HTR-8/SVneo (cell line): ENCODE results near the gene CCDC117.
A peak's percentile ranks its signal among the peaks of the same experiment; 100 is the strongest.
"Not testable (repeated sequence)": the region's sequence is repeated elsewhere in the genome, so short reads cannot be mapped to it uniquely, and the experiment has no call there.

Experiments used
- DNase-seq: peaks from one replicate; pipeline ENCODE4 v3.0.0; 2011; ENCODE audit warnings: low spot score, mixed read lengths; ENCODE audit not compliant: insufficient read length
- FAIRE-seq: peaks from 2 replicates; lab custom pipeline; 2011; peaks lifted over from hg19 to GRCh38; lab: Jason Lieb, UNC

Gene CCDC117, protein sequence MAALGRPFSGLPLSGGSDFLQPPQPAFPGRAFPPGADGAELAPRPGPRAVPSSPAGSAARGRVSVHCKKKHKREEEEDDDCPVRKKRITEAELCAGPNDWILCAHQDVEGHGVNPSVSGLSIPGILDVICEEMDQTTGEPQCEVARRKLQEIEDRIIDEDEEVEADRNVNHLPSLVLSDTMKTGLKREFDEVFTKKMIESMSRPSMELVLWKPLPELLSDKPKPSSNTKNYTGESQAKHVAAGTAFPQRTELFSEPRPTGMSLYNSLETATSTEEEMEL

GRCh38 chr22:28772633-28773460 is at the start of gene CCDC117:
Gene CCDC117 (plus strand): TSS chr22:28772695. CDS start chr22:28772850, 155 bp downstream.
- FAIRE-seq = peak; percentile 20
- DNase-seq = peak; percentile 92

- DNase-seq (no peak), FAIRE-seq (no peak)
Observed at GRCh38 chr22:28728002-28728401, 44.5 kb upstream of the CCDC117 start.

DNA sequence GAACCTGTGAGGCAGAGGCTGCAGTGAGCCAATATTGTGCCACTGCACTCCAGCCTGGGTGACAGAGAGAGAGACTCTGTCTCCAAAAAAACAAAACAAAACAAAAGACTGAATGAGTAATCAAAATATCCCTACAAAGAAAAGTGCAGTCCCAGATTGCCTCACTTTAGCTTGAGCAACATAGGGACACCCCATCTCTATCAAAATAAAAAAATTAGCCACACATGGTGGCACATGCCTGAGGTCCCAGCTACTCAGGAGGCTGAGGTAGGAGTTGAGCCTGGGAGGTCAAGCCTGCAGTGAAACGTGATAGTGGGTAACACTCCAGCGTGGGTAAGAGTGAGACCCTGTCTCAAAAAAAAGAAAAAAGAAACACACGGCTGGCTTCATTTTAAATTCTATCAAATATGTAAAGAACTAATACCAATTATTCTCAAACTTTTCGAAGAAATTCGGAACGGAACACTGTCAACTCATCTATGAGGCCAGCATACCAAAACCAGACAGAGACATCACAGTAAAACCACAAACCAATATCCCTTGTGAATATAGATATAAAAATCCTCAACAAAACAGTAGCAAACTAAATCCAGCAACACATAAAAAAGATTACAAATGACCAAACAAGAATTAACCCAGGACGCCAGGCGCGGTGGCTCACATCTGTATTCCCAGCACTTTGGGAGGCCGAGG is 43.7 kb upstream of the CCDC117 start:
- no peak for DNase-seq
- FAIRE-seq = no peak

- DNase-seq = no peak
- FAIRE-seq = no peak
Observed at GRCh38 chr22:28730179-28730578, 42.3 kb upstream of the CCDC117 start.

DNA sequence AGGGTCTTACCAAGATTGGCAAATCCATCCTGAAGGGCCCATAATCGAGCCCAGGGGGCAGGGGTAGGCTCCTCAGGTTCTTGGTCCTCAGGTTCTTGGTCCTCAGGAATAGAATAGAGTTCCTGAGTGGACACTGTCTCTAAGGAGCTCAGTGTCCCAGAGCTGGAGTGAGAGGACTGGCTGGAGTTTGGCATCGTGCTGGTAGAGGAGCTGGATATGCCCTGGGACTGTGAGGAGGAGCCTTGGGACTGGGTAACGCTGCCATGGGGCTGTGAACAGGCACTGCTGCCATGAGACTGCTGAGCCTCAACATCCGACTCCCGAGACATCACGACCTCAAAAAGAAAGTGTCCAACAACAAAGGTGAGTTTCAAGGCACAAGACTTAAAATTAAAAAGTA is 38.1 kb upstream of the CCDC117 start:
- FAIRE-seq (no peak), DNase-seq (no peak)

DNA sequence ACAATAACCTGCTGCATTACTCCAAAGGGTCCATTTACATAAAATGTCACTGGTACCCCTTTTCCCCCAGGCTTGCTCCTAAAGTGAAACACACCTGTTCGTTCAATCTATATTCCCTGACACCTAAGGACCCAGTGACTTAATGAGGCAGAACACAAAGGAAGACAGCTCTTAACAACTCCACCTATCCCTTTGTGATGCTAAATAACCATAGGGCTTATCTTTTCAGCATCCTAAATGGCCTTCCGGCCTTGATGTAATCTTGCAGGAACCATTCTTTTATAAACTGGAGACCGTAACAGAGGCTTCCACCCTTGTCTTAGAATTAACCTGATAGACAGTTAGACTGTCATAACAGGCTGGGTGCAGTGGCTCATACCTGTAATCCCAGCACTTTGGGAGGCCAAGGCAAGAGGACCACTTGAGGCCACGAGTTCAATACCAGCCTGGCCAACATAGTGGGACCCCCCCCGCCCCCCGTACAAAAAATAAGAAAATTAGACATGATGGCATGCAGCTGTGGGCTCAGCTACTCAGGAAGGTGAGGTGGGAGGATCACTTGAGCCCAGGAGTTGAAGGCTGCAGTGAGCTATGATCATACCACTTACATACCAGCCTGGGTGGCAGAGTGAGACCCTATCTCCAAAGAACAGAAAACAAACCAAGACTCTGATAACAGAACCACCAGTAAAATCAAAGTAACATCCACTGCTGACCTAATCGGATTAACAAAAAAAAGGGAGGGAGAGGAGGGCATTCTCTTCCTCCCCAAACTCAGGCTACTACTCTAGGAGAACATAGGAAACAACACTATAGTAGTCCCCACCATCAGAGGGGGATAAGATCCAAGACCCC is 36.0 kb upstream of the CCDC117 start:
- no peak for FAIRE-seq

DNA sequence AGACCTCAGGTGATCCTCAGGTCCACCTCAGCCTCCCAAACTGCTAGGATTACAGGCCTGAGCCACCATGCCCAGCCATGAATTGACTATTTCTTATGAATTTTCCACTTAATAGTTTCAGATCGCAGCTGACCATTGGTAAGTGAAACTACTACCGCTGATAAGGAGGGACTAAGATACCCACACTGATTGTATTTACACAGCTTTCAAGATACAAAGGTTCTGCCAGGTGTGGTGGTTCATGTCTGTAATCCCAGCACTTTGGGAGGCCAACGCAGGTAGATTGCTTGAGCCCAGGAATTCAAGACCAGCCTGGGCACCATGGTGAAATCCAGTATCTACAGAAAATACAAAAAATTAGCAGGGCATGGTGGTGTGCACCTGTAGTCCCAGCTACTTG is 34.8 kb upstream of the CCDC117 start:
- DNase-seq = no peak
- no peak for FAIRE-seq

More for the DNA sequence above, 36.0 kb upstream of the CCDC117 start:
- no peak for DNase-seq

DNA sequence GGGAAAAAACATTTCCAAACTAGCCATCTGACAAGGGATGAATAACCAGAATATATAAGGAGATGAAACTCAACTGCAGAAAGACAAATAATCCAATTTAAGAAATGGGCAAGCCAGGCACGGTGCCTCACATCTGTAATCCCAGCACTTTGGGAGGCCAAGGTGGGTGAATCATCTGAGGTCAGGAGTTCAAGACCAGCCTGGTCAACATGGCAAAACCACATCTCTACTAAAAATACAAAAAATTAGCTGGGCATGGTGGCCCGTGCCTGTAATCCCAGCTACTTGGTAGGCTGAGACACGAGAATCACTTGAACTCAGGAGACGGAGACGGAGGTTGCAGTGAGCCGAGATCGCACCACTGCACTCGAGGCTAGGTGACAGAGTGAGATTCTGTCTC is 33.6 kb upstream of the CCDC117 start:
- not testable (repeated sequence) for FAIRE-seq, DNase-seq

DNA sequence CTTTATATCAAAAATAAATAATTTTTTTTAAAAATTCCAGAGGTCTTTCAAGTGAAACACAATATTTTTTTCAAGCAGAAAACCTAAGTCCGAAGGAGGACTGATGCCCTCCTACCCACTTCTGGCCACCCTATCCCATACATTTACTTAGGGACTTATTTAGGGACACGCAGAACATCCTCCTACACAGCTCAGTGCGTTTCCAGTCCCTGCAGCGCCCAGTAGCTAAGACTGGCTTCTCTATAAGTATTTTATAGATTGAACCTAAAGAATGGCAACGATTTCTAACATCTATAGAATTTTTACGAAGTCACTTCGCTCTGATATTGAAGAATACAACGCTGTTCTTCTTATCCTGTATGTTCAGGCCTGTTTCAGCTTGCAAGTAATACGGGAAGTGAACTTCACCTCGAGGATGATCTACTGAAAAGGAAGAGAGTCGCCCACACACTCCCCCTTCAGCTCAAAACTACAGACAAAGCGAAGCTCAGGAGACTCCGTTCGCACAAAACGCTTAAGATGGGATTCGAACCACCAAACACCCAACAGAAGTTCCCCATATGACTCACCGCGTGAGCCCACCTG is 31.2 kb upstream of the CCDC117 start:
- DNase-seq (no peak), FAIRE-seq (no peak)

DNA sequence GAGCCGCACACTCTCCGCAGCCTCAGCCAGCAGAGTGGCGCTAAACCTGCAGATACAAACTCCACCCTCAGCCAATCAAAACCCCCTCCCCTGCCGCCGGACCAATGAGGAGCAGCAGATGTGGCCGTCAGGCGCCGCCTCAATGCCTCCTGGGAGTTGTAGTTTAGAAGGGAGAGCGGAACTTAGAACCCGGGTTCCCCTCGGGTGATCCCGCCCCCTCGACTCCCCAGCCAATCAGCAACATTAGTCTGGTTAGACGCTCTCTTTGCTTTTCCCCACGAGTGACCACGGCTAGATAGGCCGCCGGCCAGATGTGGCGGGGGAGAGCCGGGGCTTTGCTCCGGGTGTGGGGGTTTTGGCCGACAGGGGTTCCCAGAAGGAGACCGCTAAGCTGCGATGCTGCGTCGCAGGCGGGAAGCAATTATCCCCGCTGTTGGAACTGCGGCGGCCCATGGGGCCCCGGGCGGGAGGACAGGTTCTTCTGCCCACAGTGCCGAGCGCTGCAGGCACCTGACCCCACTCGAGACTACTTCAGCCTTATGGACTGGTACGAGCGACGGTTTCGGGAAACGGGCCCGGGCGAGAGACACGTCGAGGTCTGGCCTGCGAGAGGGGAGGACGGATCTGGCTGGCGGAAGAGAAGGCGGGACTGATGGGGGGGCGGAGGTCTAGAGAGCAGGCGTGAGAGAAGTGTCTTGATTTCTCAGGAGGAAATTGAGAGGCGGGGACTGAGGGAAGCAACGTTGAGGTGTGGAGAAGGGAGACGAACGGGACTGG is 30.5 kb upstream of the CCDC117 start, which contains the start of the genes CHEK2 and HSCB:
CHEK2 (minus strand) TSS at position 36 of the 777 bp plus-strand sequence. CDS start 7,099 bp downstream, outside the sequence.
HSCB (plus strand) TSS at position 255 of the 777 bp plus-strand sequence; CDS start at position 312, 57 bp downstream.
- peak; percentile 73 for FAIRE-seq
- peak; percentile 92 for DNase-seq

- no peak for DNase-seq
- FAIRE-seq = no peak
Observed at GRCh38 chr22:28742562-28742962, 29.9 kb upstream of the CCDC117 start.

GRCh38 chr22:28743852-28744251 is 28.6 kb upstream of the CCDC117 start:
- DNase-seq (no peak), FAIRE-seq (no peak)

DNA sequence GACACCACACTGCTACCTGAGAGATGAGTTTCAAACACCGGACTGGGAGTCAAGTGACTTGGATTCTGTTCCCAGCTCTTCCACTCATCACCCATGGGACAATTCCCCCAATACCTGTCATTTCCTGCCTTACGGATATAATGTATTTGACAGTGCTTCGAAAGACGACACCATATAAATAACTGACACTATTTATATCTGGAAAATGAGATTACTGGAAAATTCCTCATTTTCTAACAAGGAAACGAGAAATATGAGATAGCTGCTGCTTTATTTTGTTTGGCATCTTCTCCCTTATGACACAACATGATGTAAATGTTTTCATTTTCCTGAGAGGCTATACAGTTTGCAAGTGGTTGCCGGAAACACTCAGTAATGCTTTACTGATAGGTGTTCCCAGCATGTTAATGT is 22.0 kb upstream of the CCDC117 start:
- DNase-seq (peak; percentile 18), FAIRE-seq (no peak)

- not testable (repeated sequence) for DNase-seq, FAIRE-seq
Observed at GRCh38 chr22:28754512-28754911, 18.0 kb upstream of the CCDC117 start.

DNA sequence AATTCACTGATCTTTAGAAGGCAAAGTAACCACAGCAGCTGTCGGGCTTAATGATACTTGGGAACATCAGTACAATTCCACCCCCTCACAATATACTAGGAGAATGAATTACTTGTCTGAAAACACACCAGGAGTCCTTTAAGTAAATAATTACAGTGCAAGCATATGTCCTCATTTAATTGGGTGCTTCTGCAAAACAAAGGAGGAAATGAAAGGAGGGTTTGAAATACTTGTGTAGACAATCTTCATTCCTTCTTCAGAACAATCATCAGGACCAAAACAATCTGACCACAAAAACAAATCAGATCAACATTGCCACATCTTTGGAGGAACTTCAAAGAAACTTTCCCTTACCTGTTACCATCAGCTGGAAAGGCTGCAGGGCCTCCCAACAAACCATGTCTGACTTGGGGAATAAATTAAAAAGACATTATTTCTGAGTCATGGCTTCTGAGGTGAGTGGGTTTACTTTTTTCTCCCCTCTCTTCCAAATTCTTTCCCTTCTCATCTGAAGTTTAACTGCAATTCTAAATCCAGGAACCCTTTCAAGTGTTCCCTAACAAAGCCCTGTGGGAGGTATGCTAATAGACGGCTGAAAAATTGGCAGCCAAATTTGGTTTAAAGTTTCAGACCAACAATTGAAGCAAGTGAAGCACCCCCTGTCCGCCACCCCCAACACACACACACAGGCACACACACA is 12.5 kb upstream of the CCDC117 start:
- DNase-seq (no peak), FAIRE-seq (no peak)

DNA sequence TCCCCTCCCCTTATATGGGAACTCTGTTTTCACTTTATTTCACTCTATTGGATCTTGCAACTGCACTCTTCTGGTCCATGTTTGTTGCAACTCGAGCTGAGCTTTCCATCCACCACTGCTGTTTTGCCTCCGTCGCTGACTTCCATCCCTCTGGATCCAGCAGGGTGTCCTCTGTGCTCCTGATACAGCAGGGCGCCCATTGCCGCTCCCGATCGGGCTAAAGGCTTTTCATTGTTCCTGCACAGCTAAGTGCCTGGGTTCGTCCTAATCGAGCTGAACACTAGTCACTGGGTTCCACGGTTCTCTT is 11.1 kb upstream of the CCDC117 start:
- DNase-seq (no peak), FAIRE-seq (no peak)

GRCh38 chr22:28762000-28762399 is 10.5 kb upstream of the CCDC117 start:
- DNase-seq, FAIRE-seq: not testable (repeated sequence)

- DNase-seq = no peak
- no peak for FAIRE-seq
Observed at GRCh38 chr22:28766628-28767027, 5.9 kb upstream of the CCDC117 start.
